Measurements from ENCODE around the gene ARHGEF4.

Gene ARHGEF4

DNA sequence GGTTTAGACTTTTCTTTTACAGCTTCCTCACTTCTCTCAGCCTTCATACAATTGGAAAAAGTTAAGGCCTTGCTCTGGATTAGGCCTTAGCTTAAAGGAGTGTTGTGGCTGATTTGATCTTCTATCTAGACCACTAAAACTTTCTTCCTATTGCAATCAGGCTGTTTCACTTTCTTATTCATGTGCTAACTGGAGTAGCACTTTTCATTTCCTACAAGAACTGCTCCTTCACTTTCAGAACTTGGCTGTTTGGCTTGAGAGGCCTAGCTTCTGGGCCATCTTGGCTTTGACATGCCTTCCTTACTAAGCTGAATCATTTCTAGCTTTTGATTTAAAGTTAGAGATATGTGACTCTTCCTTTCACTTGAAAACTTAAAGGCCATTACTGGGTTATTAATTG, 114.3 kb downstream of the ARHGEF4 start:
- Histone ChIP-seq H3K4me2 (ENCODE audit: low read depth, low read length) (no peak overlapping the region), H3K27ac (ENCODE audit: low read length) (no peak overlapping the region), H4K20me1 (ENCODE audit: insufficient read depth, low read length) (no peaks in the 10 kb centered on the region), H2AFZ (ENCODE audit: low read length) (no peak overlapping the region; the same call in 1 of the 2 replicates), H3K4me1 (ENCODE audit: low read length) (no peaks in the 10 kb centered on the region), H3K9me2 (replicated peaks; ENCODE audit: insufficient read depth, low read length) (no peaks in the 10 kb centered on the region), H3K9me3 (replicated peaks; ENCODE audit: insufficient read depth, low read length) (no peaks in the 10 kb centered on the region), H3K79me2 (ENCODE audit: low read length) (no peaks in the 10 kb centered on the region), H3K4me3 (ENCODE audit: low read length) (no peak overlapping the region), H3K36me3 (replicated peaks; ENCODE audit: insufficient read depth, low read length) (no peaks in the 10 kb centered on the region), H3F3A (ENCODE audit: insufficient read depth, low read length) (no peaks in the 10 kb centered on the region), H3K27me3 (replicated peaks; ENCODE audit: insufficient read depth, low read length) (no peaks in the 10 kb centered on the region), H3K9ac (ENCODE audit: low read length) (no peak overlapping the region)
- DNase-seq, result peak; percentile 59
- no peak for TF ChIP-seq EZH2 (optimal IDR thresholded peaks at IDR 0.05; ENCODE audit: low read depth, low read length)
- TF ChIP-seq, protein P1, sequence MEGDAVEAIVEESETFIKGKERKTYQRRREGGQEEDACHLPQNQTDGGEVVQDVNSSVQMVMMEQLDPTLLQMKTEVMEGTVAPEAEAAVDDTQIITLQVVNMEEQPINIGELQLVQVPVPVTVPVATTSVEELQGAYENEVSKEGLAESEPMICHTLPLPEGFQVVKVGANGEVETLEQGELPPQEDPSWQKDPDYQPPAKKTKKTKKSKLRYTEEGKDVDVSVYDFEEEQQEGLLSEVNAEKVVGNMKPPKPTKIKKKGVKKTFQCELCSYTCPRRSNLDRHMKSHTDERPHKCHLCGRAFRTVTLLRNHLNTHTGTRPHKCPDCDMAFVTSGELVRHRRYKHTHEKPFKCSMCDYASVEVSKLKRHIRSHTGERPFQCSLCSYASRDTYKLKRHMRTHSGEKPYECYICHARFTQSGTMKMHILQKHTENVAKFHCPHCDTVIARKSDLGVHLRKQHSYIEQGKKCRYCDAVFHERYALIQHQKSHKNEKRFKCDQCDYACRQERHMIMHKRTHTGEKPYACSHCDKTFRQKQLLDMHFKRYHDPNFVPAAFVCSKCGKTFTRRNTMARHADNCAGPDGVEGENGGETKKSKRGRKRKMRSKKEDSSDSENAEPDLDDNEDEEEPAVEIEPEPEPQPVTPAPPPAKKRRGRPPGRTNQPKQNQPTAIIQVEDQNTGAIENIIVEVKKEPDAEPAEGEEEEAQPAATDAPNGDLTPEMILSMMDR (IDR thresholded peaks at IDR 0.05; ENCODE audit: low read length), result no peak
- TF ChIP-seq EZH2phosphoT487 (IDR thresholded peaks at IDR 0.05; ENCODE audit: low read length), result no peak

DNA sequence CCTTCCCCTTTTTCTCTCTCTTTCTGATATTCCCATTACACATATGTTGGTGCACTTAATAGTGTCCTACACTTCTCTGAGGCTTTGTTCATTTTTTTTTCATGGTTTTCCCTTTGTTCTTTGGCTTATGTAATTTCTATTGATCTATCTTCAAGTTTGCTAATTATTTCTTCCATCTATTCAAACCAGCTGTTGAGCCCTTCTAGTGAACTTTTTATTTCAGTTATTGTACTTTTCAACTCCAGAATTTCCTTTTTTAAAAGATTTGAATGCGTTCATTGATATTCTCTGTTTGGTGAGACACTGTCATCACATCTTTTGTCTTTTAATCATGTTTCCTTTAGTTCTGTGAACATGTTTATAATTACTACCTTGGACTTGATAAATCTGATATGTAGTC, 118.2 kb downstream of the ARHGEF4 start:
- H3K9me3 ChIP-seq (replicated peaks; ENCODE audit: insufficient read depth, low read length), result no peaks in the 10 kb centered on the region
- TF ChIP-seq EZH2phosphoT487 (IDR thresholded peaks at IDR 0.05; ENCODE audit: low read length) (no peak), EZH2 (optimal IDR thresholded peaks at IDR 0.05; ENCODE audit: low read depth, low read length) (no peak)
- TF ChIP-seq, protein P1 (IDR thresholded peaks at IDR 0.05; ENCODE audit: low read length), result no peak

DNA sequence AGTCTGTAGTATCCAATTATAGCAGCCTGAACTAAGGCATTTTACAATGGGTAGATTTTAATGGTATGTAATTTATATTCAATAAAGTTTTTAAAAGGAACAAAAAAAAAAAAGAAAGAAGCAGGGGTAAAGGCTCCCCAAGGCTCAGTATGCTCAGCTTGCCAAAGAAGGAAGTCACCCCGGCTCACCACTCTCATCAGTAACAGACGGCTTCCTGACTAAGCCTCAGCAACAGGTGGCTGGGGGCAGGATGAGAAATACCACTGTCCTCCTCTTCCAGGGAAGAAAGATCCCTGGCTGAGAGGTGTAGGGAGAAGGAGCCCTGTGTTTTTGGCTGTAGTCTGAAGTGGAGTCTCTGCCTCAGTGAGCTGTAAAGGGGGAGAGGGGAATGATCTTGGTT, 121.2 kb downstream of the ARHGEF4 start:
- Histone ChIP-seq H3K36me3 (replicated peaks; ENCODE audit: insufficient read depth, low read length) (no peaks in the 10 kb centered on the region), H3K9me3 (replicated peaks; ENCODE audit: insufficient read depth, low read length) (no peaks in the 10 kb centered on the region), H3K9me2 (replicated peaks; ENCODE audit: insufficient read depth, low read length) (no peaks in the 10 kb centered on the region), H3K4me3 (ENCODE audit: low read length) (no peak overlapping the region), H2AFZ (ENCODE audit: low read length) (no peak overlapping the region), H3F3A (ENCODE audit: insufficient read depth, low read length) (no peaks in the 10 kb centered on the region), H3K27me3 (replicated peaks; ENCODE audit: insufficient read depth, low read length) (no peaks in the 10 kb centered on the region), H3K9ac (ENCODE audit: low read length) (no peak overlapping the region), H4K20me1 (ENCODE audit: insufficient read depth, low read length) (no peaks in the 10 kb centered on the region), H3K27ac (ENCODE audit: low read length) (no peak overlapping the region), H3K79me2 (ENCODE audit: low read length) (no peaks in the 10 kb centered on the region), H3K4me2 (ENCODE audit: low read depth, low read length) (no peak overlapping the region), H3K4me1 (ENCODE audit: low read length) (no peaks in the 10 kb centered on the region)
- TF ChIP-seq, protein P1 (IDR thresholded peaks at IDR 0.05; ENCODE audit: low read length), result no peak
- TF ChIP-seq EZH2phosphoT487 (IDR thresholded peaks at IDR 0.05; ENCODE audit: low read length), result no peak
- TF ChIP-seq EZH2 (optimal IDR thresholded peaks at IDR 0.05; ENCODE audit: low read depth, low read length), result no peak
- no peak for DNase-seq

More for the DNA sequence above, 118.2 kb downstream of the ARHGEF4 start:
- Histone ChIP-seq H2AFZ (ENCODE audit: low read length) (no peak overlapping the region), H3K9ac (ENCODE audit: low read length) (no peak overlapping the region), H3K27ac (ENCODE audit: low read length) (no peak overlapping the region), H3K4me2 (ENCODE audit: low read depth, low read length) (no peak overlapping the region), H3K9me2 (replicated peaks; ENCODE audit: insufficient read depth, low read length) (no peaks in the 10 kb centered on the region), H3K4me3 (ENCODE audit: low read length) (no peak overlapping the region), H4K20me1 (ENCODE audit: insufficient read depth, low read length) (no peaks in the 10 kb centered on the region), H3K36me3 (replicated peaks; ENCODE audit: insufficient read depth, low read length) (no peaks in the 10 kb centered on the region), H3K27me3 (replicated peaks; ENCODE audit: insufficient read depth, low read length) (no peaks in the 10 kb centered on the region), H3F3A (ENCODE audit: insufficient read depth, low read length) (no peaks in the 10 kb centered on the region), H3K4me1 (ENCODE audit: low read length) (no peaks in the 10 kb centered on the region), H3K79me2 (ENCODE audit: low read length) (no peaks in the 10 kb centered on the region)
- no peak for DNase-seq
